Type B pancreatic cell (in vitro differentiated cells): ENCODE data around the gene CETP. TPM values are rescaled to one million over a fixed set of nuclear protein-coding genes. Genes with fewer than 3 reads are reported as not detected.
"Not testable (repeated sequence)": the region's sequence is repeated elsewhere in the genome, so short reads cannot be mapped to it uniquely, and the experiment has no call there.

ENCODE experiments used
- DNase-seq: peaks from one replicate; pipeline ENCODE4 v3.0.0; 2021; ENCODE audit warnings: mixed read lengths; ENCODE audit not compliant: unreplicated experiment; ENCODE audit errors: extremely low spot score
- H3K27ac Mint-ChIP-seq: 2 replicates; pipeline ENCODE4 v1.8.0; 2021; ENCODE audit warnings: mild to moderate bottlenecking, mixed read lengths
- H3K27me3 Mint-ChIP-seq: 2 replicates; pipeline ENCODE4 v1.8.0; 2021; ENCODE audit warnings: mixed read lengths
- H3K36me3 Mint-ChIP-seq: 2 replicates; pipeline ENCODE4 v1.8.0; 2021; ENCODE audit warnings: mixed read lengths
- H3K4me1 Mint-ChIP-seq: one replicate; pipeline ENCODE4 v1.8.0; 2021; ENCODE audit warnings: mixed read lengths; ENCODE audit not compliant: unreplicated experiment
- H3K4me3 Mint-ChIP-seq: 2 replicates; pipeline ENCODE4 v1.8.0; 2021; ENCODE audit warnings: mild to moderate bottlenecking, mixed read lengths
- H3K9me3 Mint-ChIP-seq: 2 replicates; pipeline ENCODE4 v1.8.0; 2021; ENCODE audit warnings: mixed read lengths
- total RNA-seq: library from RNA; stranded (reverse); gene quantifications from 2 replicates; pipeline ENCODE4 v1.2.1, GENCODE V29; 2021; ENCODE audit warnings: low replicate concordance
- TF ChIP-seq, protein P1 (sequence below): fragments of 200-600 bp; sonication (generic); conservative IDR thresholded peaks from 2 replicates; pipeline ENCODE4 v1.5.0; 2021; ENCODE audit warnings: antibody characterized with exemption, mild to moderate bottlenecking

CETP gene
- total RNA-seq, 1 donor from 2014 or later, result not detected

DNA sequence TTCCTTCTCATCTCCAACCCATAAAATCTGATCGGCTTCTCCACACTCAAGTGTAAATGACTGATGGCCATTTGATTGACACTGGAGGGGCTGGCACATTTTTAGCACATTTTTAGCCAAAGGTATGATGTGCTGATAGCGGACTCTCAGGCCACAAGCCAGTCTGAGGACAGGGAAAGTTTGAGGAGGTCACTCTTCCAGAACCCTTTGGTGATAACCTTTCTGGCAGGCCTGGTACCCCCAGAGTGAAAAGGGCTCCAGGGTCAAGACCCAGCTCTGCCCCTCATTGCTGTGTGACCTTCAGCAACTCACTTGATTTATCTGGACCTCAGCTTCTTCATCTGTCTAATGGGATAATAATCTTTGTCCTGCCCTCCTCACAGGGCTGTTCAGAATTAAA lies 25.9 kb downstream of the CETP start:
- Mint-ChIP-seq H3K27me3 (peaks cover 63% of the 10 kb centered on the region), H3K4me1 (no peaks in the 10 kb centered on the region), H3K4me3 (no peak overlapping the region), H3K9me3 (no peaks in the 10 kb centered on the region), H3K36me3 (no peaks in the 10 kb centered on the region), H3K27ac (no peak overlapping the region)
- DNase-seq, result no peak
- TF ChIP-seq, protein P1, sequence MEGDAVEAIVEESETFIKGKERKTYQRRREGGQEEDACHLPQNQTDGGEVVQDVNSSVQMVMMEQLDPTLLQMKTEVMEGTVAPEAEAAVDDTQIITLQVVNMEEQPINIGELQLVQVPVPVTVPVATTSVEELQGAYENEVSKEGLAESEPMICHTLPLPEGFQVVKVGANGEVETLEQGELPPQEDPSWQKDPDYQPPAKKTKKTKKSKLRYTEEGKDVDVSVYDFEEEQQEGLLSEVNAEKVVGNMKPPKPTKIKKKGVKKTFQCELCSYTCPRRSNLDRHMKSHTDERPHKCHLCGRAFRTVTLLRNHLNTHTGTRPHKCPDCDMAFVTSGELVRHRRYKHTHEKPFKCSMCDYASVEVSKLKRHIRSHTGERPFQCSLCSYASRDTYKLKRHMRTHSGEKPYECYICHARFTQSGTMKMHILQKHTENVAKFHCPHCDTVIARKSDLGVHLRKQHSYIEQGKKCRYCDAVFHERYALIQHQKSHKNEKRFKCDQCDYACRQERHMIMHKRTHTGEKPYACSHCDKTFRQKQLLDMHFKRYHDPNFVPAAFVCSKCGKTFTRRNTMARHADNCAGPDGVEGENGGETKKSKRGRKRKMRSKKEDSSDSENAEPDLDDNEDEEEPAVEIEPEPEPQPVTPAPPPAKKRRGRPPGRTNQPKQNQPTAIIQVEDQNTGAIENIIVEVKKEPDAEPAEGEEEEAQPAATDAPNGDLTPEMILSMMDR, result no peak

GRCh38 chr16:56988161-56988947 lies 26.6 kb downstream of the CETP start:
- peaks cover 62% of the 10 kb centered on the region for H3K27me3 Mint-ChIP-seq
- H3K9me3 Mint-ChIP-seq, result no peaks in the 10 kb centered on the region

GRCh38 chr16:56988948-56989945 lies 27.5 kb downstream of the CETP start, which contains the start of gene NLRC5:
TSS of gene NLRC5 (plus strand) at chr16:56989557. CDS start at chr16:57020713, 31,156 bp downstream.
- H3K4me1 Mint-ChIP-seq, result no peaks in the 10 kb centered on the region
- no peaks in the 10 kb centered on the region for H3K36me3 Mint-ChIP-seq
- H3K27me3 Mint-ChIP-seq, result peaks cover 71% of the 10 kb centered on the region
- peak within 1 kb of the TSS; percentile 8 for H3K27ac Mint-ChIP-seq
- TF ChIP-seq, protein P1, result no peak
- peak; percentile 81 for DNase-seq
- no peaks in the 10 kb centered on the region for H3K9me3 Mint-ChIP-seq
- peak within 1 kb of the TSS; percentile 92 for H3K4me3 Mint-ChIP-seq

More at GRCh38 chr16:56988161-56988947, 26.6 kb downstream of the CETP start:
- Mint-ChIP-seq H3K4me1 (no peaks in the 10 kb centered on the region), H3K27ac (no peak overlapping the region), H3K4me3 (peak overlapping the region; percentile 92), H3K36me3 (no peaks in the 10 kb centered on the region)
- TF ChIP-seq, protein P1, result no peak
- no peak for DNase-seq

GRCh38 chr16:56989988-56990387 lies 28.2 kb downstream of the CETP start:
- no peaks in the 10 kb centered on the region for H3K9me3 Mint-ChIP-seq
- H3K36me3 Mint-ChIP-seq, result no peaks in the 10 kb centered on the region
- TF ChIP-seq, protein P1, result no peak
- no peak overlapping the region for H3K27ac Mint-ChIP-seq
- H3K4me3 Mint-ChIP-seq, result peak overlapping the region; percentile 92
- no peak for DNase-seq
- H3K27me3 Mint-ChIP-seq, result peaks cover 75% of the 10 kb centered on the region
- H3K4me1 Mint-ChIP-seq, result no peaks in the 10 kb centered on the region

- H3K4me3 Mint-ChIP-seq, result peak overlapping the region; percentile 92
- H3K27me3 Mint-ChIP-seq, result peaks cover 80% of the 10 kb centered on the region
- H3K36me3 Mint-ChIP-seq, result no peaks in the 10 kb centered on the region
These were observed 28.9 kb downstream of the CETP start for GRCh38 chr16:56990407-56991286.

DNA sequence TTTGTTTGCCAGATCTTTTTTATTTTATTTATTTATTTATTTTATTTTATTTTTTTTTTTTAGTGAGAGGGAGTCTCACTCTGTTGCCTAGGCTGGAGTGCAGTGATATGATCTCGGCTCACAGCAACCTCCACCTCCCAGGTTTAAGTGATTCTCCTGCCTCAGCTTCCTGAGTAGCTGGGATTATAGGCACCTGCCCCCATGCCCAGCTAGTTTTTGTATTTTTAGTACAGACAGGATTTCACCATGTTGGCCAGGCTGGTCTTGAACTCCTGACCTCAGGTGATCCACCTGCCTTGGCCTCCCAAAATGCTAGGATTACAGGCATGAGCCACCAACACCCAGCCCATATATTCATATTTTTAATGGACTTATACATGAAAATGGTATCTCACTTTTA lies 30.7 kb downstream of the CETP start:
- H3K27me3 Mint-ChIP-seq, result peaks cover 85% of the 10 kb centered on the region
- not testable (repeated sequence) for H3K4me1 Mint-ChIP-seq, DNase-seq, H3K4me3 Mint-ChIP-seq, H3K27ac Mint-ChIP-seq, H3K36me3 Mint-ChIP-seq, H3K9me3 Mint-ChIP-seq

More at GRCh38 chr16:56990407-56991286, 28.9 kb downstream of the CETP start:
- Mint-ChIP-seq H3K9me3 (no peaks in the 10 kb centered on the region), H3K4me1 (no peaks in the 10 kb centered on the region), H3K27ac (no peak overlapping the region)
- TF ChIP-seq, protein P1, result no peak
- no peak for DNase-seq
